ENCODE results near the gene JAML. TPM values are rescaled to one million over a fixed set of nuclear protein-coding genes. Genes with fewer than 3 reads are reported as not detected.

Gene JAML, protein sequence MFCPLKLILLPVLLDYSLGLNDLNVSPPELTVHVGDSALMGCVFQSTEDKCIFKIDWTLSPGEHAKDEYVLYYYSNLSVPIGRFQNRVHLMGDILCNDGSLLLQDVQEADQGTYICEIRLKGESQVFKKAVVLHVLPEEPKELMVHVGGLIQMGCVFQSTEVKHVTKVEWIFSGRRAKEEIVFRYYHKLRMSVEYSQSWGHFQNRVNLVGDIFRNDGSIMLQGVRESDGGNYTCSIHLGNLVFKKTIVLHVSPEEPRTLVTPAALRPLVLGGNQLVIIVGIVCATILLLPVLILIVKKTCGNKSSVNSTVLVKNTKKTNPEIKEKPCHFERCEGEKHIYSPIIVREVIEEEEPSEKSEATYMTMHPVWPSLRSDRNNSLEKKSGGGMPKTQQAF
- total RNA-seq = 12.2 TPM

DNA sequence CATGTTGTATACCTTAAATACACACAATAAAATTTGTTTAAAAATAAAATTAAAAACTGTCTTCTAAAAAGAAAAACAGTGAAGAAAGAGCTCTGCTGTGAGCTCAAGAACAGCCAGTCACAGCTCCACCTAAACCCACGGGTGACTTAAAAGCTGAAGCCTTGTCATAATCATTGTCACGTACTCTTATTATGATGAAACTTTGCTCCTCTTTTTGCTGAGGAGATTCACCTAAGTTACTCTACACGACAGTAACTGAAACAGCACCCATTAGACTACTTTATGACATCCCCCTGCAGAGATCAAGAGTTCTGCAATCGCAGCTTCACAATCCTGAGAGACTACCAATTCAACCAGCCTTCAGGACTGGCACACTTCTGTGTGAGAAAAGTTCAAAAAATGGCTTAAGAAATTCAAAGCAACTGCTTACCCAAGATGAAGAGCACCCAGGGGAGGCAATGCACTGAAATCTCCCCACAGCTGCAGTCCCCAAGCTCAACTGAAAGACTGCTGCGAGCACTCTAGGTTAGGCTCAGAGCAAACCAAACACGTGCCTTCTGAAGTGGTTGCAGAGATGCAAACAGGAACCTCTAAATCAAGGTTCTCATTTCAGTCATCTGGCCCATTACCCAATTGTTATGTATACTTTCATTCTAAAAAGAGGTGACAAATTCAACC lies at the start of gene JAML:
TSS of gene JAML (minus strand) at position 501 of the 678 bp plus-strand sequence. CDS start 10,145 bp downstream, outside the sequence.
- DNase-seq = no peak

DNA sequence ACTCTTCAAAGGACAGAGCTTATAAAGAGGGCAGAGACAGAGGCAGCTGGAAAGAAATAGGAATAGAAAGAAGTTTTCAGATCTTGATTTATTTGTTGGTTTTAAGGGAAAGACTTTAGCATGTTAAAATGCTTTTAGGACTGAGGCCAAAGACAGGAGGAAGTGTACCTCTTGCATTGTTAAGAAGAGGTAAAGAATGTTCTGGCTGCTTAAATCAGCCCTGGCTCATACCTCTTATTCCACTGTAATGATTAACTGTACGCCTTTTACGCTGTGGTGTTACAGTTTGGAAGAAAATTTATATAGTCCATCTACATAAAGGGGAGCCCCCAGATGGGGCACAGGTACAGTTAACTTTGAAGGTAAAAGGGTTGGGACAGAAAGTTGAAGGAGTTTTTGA lies 49.4 kb upstream of the JAML start:
- DNase-seq = no peak

DNA sequence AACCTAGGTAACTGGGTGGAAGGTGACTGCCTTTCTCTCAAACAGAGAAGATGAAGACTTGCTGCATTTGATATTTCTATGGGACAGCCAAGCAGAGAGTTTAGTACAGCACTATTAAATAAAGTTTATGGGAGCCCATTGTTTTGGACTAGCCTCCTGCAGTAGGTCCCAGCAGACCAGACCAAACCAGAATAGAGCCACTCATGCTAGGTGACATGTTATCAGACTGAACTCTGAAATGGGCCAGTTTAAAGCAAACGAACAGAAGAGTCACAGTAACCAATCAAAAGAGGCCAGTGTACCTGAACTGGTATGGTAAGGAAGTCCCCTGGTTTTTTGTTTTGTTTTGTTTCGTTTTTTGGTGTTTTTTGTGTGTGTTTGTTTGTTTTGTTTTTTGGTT lies 47.2 kb upstream of the JAML start:
- no peak for DNase-seq

DNA sequence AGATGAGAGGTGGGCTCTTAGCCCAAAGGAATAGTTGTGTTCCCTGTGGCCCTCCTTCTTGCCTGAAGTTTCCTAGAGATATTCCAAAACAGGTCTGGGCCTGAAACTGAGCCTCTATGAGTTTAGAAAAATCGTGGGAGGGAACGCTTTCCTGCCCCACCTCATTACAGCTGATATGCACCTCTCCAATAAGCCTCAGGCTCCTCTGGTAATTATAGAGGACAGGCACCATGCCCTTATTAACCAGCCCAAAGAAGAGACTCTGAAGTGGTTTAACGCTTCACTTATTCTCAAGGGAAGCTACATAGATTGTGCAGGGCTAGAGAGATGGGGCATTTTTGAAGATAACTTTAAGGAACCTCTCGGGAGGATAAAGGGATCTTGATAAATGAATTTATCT lies 42.7 kb upstream of the JAML start:
- no peak for DNase-seq

DNA sequence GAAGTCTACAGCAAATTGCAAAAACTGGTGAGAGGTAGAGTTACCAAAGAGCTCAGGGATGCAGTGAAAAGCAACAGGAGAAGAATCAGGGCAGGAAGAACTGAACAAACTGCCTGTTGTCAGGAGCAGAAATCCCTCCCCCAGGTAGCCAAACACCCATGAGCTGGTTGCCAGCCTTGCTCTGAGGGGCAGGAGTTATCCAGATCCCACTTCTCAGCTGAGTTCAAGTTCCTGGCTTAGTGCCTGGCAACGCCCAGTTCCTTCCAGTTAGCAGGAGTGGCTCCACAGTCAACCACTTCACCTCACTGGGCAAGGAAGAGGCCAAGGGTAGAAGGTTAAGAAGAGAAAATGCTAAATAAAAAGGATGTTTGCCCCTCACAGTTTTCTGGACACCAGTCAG lies 41.1 kb upstream of the JAML start:
- no peak for DNase-seq

DNA sequence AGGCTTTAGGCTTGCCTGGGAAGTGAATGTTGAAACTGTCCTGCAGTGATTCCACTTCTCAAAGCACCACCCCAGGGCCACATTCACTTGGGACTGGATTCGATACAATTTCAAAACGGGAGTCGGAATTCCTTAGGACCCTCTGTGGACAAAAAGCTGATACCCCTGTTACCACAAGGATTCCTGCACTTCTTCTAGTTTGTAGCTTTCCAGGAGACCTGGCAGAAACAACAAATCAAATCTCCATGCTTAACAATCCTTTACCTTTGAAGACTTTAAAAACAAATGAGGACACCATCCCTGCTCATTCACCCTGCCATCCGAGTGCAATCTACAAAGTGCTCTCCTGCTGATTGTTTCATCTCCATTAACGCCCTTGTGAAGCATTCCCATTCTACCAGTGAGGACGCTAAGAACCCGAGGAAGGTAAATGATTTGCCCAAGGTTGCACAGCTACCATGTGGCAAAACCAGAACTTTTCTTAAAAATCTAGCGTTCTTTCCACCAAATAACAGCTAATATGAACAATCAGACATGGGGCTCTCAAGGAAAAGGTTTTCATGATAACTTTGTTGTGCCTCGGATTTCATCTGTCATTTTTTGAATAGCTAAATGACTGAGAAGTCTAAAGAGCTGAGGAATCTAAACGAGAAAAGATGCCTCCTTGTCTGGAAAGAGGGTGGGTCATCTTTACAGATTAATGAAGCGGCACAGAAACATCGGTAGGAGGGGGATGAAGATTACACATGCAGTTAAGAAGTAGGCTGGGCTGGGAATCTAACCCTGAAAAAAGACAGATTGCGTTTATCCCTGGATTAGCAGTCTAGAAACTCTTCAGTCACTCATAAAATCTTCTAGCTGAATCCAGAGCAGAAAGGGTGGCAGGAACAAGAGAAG lies 40.0 kb upstream of the JAML start:
- no peak for DNase-seq

DNA sequence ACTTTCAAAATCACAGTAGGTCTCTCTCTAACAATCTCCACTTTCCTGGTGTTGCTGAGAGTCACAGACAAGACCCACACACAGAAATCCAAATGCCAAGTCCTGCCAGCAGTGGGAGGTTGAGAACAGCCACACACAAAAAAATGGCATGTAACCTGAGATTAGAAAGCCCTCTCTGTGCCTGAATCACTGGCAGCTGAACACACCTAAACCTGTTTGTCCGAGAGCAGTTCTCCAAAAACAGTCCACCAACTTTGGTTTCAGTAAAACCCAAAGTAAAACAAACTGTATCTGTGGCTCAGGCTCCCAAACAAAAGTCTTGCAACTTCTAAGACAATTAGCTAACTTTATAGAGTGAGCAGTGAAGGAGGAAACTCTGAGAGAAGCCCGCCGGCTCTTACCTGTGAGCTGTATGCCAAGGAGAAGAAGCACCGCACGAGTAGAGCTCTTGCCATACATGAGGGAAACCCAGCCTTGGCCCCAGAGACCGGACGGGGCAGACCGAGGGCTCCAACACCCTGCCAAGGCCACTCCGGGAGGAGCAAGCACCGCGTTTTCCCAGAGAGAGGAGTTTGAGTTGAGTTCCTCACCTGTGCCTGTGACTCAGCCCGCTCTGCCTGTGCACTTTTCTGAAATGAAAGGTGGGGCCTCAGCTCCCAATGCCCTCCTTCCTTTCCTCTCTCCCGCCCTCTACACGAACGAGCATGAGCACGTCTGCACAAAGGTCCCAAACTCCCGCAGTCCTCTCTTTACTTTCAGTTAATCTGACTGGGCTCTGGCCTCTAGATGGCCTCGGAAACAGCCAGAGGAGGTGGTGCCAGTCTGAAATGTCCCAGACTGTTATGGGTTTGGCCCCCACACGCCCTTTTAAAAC lies 39.1 kb upstream of the JAML start, which contains the start of gene MPZL2:
TSS of gene MPZL2 (minus strand) at position 603 of the 874 bp plus-strand sequence. CDS start at position 459, 144 bp downstream.
- no peak for DNase-seq

DNA sequence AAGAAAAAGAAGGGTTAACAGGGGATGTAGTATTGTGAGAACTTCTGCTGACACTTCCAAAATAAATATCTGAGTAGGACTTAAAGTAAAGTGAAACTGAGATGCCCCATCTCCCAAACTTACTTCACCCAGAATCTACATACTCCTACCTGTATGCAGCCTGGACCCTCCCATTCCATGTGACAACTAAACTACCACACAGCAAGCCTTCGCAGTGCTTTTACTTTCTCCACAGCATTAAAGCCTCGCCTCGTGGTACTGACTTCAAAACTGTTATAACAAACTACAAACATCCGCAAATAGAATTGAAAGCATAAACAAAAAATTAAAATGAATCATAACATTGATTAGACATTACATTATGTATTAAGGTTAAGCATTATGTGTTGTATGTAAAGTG lies 38.3 kb upstream of the JAML start:
- DNase-seq = no peak

DNA sequence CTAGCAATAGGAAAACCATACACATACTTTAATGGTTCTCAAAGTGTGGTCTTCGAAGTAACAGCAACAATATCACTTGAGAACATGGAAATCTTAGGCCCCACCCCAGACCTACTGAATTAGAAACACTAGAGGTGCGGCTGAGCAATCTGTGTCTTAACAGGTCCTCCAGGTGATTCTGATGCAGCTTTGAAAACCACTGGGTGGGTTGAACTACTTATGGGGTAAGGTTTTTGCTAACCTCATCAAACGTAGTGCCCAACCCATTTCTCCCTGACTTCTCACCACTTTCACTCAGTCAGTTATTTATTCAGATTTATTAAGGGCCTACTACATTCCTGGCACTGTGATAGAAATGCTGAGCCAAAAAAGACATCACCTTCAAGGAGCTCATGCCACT lies 35.5 kb upstream of the JAML start:
- no peak for DNase-seq

DNA sequence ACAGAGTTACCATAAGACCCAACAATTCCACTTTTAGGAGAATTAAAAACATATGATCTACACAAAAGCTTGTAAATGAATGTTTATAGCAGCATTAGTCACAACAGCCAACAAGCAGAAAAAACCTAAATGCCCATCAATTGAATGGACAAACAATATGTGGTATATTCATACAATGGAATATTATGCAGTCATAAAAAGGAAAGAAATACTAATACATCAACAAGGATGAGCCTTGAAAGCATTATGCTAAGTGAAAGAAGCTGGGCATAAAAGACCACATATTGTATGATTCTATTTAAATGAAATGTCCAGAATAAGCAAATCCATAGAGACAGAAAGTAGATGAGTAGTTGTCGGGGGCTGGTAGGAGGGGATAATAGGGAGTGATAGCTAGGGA lies 34.3 kb upstream of the JAML start:
- DNase-seq = no peak

DNA sequence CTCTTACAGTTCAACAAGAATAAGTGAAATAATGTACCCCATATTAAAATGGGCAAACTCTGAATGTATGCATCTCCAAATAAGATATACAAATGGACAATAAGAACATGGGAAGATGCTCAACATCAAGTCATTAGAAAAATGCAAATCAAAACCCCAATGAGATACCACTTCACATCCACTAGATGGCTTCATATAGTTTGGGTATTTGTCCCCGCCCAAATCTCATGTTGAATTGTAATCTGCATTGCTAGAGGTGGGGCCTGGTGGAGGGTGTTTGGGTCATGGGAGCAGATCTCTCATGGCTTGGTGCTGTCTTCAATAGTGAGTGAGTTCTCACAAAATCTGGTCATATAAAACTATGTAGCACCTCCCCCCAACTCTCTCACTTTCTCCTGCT lies 33.6 kb upstream of the JAML start:
- no peak for DNase-seq

DNA sequence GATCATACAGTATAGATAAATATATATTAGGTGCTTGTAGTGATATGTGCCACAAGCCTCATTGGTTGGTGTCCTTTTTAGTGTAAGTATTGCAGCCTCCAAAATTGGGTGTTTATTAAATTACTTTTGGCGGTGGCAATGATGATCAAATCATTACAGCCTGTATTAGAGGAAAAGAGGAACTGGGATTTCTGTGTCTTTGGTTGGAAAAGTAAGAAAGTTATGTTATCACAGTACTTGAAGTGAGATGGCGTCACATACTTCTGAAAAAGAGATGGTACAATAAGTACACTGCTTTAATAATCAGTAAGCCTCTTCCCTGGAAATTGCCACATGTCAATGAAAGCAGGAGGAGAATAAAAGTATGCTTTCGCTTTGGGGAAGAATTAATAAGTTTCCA lies 27.9 kb upstream of the JAML start:
- DNase-seq = no peak

DNA sequence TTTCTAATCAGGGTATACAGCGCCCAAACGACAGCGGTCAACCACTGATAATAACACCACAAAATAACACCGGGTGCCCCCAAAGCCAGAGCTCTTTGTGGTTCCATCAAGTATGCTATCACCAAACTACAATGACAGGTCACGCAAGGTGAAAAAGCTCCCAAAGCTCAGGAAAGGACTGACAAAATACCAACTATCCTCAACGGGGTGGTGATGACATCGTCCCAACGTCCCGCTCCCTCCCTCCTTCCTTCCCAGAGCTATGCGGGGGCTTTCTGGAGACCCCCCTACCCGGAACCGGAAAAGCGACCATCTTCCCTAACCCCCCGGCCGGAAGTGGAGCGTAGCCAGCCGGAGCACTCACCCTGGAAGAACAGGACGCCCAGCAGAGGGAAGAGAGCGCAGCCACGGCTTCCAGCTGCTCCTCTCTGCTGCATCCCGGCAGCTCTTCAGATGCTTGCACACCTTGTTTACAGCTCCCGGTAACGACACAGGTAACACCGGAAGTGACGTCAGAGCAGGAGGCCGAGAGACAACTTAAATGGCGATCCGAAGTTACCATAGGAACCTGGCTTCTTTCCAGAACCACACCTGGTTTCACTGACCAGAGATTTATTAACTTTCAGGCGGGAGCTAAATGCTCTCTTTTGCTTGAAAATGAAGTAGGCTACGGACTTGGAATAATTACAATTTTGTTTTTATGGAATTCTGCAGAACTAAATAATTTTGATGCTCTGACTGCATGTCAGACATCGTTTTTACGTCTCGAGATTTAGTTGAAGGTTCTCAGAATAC lies 27.2 kb upstream of the JAML start, which contains the start of gene MPZL3:
TSS of gene MPZL3 (minus strand) at position 508 of the 795 bp plus-strand sequence. CDS start at position 437, 71 bp downstream.
- DNase-seq = peak; percentile 78

DNA sequence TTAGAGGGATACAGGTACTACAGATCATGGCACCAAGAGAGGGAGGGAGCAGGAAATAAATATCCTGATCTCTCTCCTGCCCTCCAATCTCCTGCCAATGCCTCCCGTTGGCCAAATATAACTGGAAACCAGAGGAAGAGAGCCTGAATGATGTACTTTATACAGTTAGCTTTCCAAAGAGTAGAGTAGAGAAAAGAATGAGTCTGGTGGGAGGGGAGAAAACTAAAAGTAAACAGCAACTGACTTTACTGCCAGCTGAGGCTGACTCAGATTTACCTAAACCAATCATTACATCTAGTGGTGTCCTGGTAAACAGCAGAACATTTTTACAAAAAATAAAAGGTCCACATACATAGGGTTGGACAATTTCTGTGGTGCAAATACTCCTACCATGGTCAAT lies 22.2 kb upstream of the JAML start:
- no peak for DNase-seq

DNA sequence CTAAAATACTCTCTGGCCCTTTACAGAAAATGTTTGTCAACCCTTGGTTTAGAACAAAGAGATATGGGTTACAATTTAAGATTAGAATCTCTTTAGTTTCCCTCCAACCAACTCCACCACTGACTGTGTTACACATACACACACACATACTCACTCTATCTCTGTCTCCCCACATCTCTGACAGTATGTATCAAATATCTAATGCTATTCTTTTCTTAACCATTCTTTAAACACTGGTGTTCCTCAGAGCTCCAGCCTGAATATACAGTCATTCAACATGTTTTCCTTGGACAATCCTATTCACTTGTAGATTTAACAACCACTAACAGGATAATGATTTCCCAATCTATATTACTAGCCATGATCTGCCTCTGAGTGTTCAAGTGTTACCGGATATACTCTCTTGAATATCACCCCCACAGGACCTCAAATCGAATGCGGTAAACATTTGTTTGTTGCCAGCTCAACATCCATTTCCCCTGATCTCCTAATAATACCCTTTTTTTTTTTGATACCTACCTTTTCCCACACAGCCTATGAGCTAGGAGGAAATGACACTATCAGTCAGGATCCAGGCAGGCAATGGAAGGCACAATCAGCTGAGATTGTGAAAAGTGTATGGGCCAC lies 21.2 kb upstream of the JAML start:
- no peak for DNase-seq

DNA sequence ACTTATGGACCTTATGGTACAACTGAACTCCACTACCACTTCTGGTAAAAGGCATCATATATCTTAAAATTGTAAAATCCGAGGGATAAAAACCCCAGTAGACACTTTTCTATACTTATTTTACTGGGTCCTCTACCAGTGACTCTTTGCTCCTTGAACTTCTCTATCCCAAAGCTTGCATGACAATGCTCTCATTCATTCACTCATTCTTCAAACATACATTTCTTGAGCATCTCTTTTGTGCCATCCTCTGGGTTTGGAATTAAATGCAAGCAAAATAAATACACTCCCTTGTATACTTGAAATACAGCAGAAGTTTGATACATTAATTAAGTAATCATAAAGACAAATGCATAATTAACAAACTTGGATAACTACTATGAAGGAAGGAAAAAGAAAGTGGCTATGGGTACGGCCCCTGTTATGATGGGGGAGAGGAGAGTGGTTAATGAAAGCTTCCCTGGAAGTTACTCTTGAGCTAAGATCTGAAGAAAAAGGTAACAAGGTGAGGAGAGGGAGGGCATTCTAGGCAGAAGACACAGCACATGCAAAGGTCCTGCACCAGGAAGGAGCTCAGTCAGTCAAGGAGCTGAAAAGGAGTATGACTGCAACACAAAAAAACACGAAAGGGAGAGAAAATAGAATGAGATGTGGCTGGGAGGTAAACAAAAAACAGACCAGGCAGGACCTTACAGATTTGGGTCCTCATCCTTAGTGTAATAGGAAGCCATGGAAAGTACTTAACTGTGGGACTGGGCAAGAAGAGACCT lies 19.4 kb upstream of the JAML start:
- no peak for DNase-seq

DNA sequence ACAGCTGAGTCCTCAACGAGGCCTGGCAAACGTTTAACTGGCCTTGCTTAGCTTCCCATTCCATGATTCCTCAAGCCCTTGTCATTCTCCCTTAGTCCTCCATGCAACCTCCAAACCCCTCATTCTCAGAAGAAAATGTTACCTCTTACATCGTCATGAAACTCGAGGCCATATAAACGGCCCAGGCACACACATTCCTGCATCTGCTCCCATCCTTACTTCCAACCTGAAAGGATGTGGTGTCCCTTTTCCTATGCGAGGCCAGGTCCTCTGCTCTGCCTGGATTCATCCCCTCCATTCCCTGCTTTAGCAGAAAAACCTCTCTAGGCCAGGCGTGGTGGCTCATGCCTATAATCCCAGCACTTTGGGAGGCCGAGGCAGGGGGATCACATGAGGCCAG lies 18.4 kb upstream of the JAML start:
- no peak for DNase-seq

DNA sequence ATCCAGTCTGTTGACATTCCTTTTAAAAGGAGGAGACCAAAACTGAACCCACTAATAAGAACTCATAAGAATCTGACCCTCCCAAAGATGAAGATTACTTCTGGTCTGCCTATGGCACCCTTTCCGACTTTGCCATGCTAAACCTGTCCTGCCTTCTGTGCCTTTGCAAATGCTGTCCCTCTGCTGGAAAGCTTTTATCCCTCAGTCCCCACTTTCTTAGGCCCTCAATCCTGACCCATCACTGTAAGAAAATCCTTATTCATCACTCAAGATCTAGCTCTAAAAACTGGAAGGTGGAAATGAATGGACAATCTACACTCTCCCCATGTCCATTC lies 16.9 kb upstream of the JAML start:
- DNase-seq = no peak

DNA sequence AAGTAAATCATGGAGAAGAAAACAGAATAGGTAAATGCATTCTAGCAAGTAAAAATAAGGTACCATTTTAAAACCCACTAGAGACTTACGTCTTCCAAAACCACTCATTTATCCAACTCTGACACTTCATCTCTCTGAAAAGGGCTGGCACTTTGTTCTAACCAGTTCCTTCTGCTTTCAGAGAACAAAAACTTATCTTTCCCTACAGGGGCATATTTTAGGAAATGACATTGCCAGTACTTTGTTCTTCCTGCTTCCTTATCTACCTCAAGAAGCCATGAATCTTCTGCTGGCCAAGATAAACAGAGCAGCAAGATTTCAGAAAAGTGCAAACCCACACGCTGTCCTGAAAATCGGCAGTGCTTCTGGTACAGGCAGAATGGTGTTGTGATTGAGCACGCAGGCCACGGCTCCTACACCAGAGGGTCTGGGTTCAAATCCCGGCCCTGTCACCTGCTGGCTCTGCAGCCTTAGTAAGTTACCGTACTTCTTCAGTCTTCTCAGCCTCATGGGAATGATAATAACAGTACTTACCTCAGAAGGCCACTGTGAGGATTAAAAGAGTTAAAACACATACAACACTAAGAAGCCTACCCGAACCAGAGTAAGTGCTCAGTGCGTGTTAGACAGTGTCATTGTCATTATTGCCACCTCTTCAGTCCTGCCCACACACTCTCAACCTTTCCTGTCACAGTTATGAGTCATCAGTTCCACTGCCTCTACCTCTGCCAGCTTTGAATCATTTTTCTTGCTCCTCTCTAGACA lies 16.4 kb upstream of the JAML start:
- DNase-seq = no peak
